Stimulated activated CD4-positive, alpha-beta T cell treated with anti-CD3 and anti-CD28 coated beads, Interleukin-15, amount 100 ng/mL, for 1 hour (primary cell): ENCODE measurements around the gene BTG1.

Experiments used
- DNase-seq, 2 donors: peaks; one replicate each; pipeline ENCODE4 v3.0.0-alpha.2; 2020; ENCODE audit warnings: low read depth in 1 of 2, low spot score in 1 of 2

Gene BTG1

GRCh38 chr12:92145731-92146496 is at the start of gene BTG1:
BTG1 (minus strand) TSS chr12:92145846; CDS start chr12:92145535, 311 bp downstream.
- peak; percentile 88 to 96 for DNase-seq

- no peak for DNase-seq
Observed at GRCh38 chr12:92194561-92194960, 48.9 kb upstream of the BTG1 start.

- DNase-seq: no peak
Observed at GRCh38 chr12:92193846-92194245, 48.2 kb upstream of the BTG1 start.

- DNase-seq: no peak
Observed at GRCh38 chr12:92193063-92193462, 47.4 kb upstream of the BTG1 start.

GRCh38 chr12:92192360-92192759 is 46.7 kb upstream of the BTG1 start:
- DNase-seq: no peak

- DNase-seq: no peak
Observed at GRCh38 chr12:92191061-92191460, 45.4 kb upstream of the BTG1 start.

GRCh38 chr12:92188517-92189188 is 43.0 kb upstream of the BTG1 start:
- no peak for DNase-seq

- DNase-seq: no peak
Observed at GRCh38 chr12:92186038-92186470, 40.4 kb upstream of the BTG1 start.

GRCh38 chr12:92185052-92185451 is 39.4 kb upstream of the BTG1 start:
- no peak for DNase-seq

GRCh38 chr12:92183575-92183974 is 37.9 kb upstream of the BTG1 start:
- DNase-seq: no peak

GRCh38 chr12:92178340-92178739 is 32.7 kb upstream of the BTG1 start:
- DNase-seq: no peak

GRCh38 chr12:92176646-92177045 is 31.0 kb upstream of the BTG1 start:
- DNase-seq: no peak

- no peak for DNase-seq
Observed at GRCh38 chr12:92175961-92176360, 30.3 kb upstream of the BTG1 start.

GRCh38 chr12:92170050-92170449 is 24.4 kb upstream of the BTG1 start:
- no peak for DNase-seq

- DNase-seq: no peak
Observed at GRCh38 chr12:92167075-92167474, 21.4 kb upstream of the BTG1 start.

- DNase-seq: no peak
Observed at GRCh38 chr12:92164712-92165111, 19.1 kb upstream of the BTG1 start.

GRCh38 chr12:92162079-92162478 is 16.4 kb upstream of the BTG1 start:
- no peak for DNase-seq

GRCh38 chr12:92158796-92159439 is 13.3 kb upstream of the BTG1 start:
- no peak for DNase-seq

- DNase-seq: no peak
Observed at GRCh38 chr12:92156704-92157395, 11.2 kb upstream of the BTG1 start.

GRCh38 chr12:92156139-92156538 is 10.5 kb upstream of the BTG1 start:
- no peak for DNase-seq

GRCh38 chr12:92155733-92156132 is 10.1 kb upstream of the BTG1 start:
- no peak for DNase-seq

- DNase-seq: no peak
Observed at GRCh38 chr12:92151916-92152315, 6.3 kb upstream of the BTG1 start.
